Ascending aorta (tissue), 2 donors: ENCODE measurements around the gene MYH15. TPM values are rescaled to one million over a fixed set of nuclear protein-coding genes. Genes with fewer than 3 reads are reported as not detected.

Experiments
- DNase-seq, 2 donors: peaks; one replicate each; pipeline ENCODE4 v3.0.0-alpha.2; 2019; ENCODE audit warnings: low spot score in 2 of 2
- H3K27ac ChIP-seq, 2 donors: fragments of 200-600 bp; sonication (generic); one replicate each; pipeline ENCODE4 v1.5.1; 2016 to 2017; ENCODE audit warnings: mild to moderate bottlenecking in 1 of 2
- H3K27me3 ChIP-seq: fragments of 200-600 bp; sonication (generic); one replicate; pipeline ENCODE4 v1.5.1; 2017
- H3K36me3 ChIP-seq, 2 donors: fragments of 200-600 bp; sonication (generic); one replicate each; pipeline ENCODE4 v1.5.1; 2016
- H3K4me1 ChIP-seq, 2 donors: fragments of 200-600 bp; sonication (generic); one replicate each; pipeline ENCODE4 v1.5.1; 2016 to 2017; ENCODE audit warnings: mild to moderate bottlenecking in 1 of 2
- H3K4me3 ChIP-seq, 2 donors: fragments of 200-600 bp; sonication (generic); one replicate each; pipeline ENCODE4 v1.5.1; 2016 to 2017; ENCODE audit warnings: mild to moderate bottlenecking in 1 of 2
- H3K9me3 ChIP-seq, 2 donors: fragments of 200-600 bp; sonication (generic); one replicate each; pipeline ENCODE4 v1.5.1; 2016
- CTCF ChIP-seq, 3 experiments: fragments of 200-600 bp in 2 of 3; fragments of 450-650 bp in 1 of 3; sonication (generic) in 2 of 3; IDR thresholded peaks; one replicate each; pipeline ENCODE4 v1.5.1; 2016 to 2019; ENCODE audit warnings: antibody characterized with exemption in 3 of 3, mild to moderate bottlenecking in 1 of 3, moderate library complexity in 1 of 3
- intact Hi-C: fragments of 100-400 bp; cut with DNase I; formaldehyde crosslinking; loops from one replicate; pipeline ENCODE4 v1.15.1; 2023
- total RNA-seq: library from RNA; depleted of rRNA; stranded (reverse); fragments of >200 nt; gene quantifications from one replicate; pipeline ENCODE4 v1.1.0, GENCODE V29; 2016

MYH15 gene
- total RNA-seq, 1 donor from 2014 or later: not detected

- no peaks in the 10 kb centered on the region for H3K9me3 ChIP-seq
- H3K4me1 ChIP-seq: no peaks in the 10 kb centered on the region
- H3K36me3 ChIP-seq: no peaks in the 10 kb centered on the region
- no peak overlapping the region for H3K27ac ChIP-seq
- DNase-seq: no peak
- H3K27me3 ChIP-seq: no peaks in the 10 kb centered on the region
- no peak for TF ChIP-seq CTCF (IDR thresholded peaks at IDR 0.05)
- intact Hi-C loops: no loop called here
- H3K4me3 ChIP-seq: no peak overlapping the region
These were observed 94.1 kb downstream of the MYH15 start for GRCh38 chr3:108416111-108416869.

- intact Hi-C loops: no loop called here
- no peak overlapping the region for H3K4me3 ChIP-seq
- TF ChIP-seq CTCF (IDR thresholded peaks at IDR 0.05): no peak
- no peaks in the 10 kb centered on the region for H3K4me1 ChIP-seq
- no peaks in the 10 kb centered on the region for H3K36me3 ChIP-seq
- no peak overlapping the region for H3K27ac ChIP-seq
- DNase-seq: no peak
- no peaks in the 10 kb centered on the region for H3K9me3 ChIP-seq
- H3K27me3 ChIP-seq: no peaks in the 10 kb centered on the region
These were observed 94.7 kb downstream of the MYH15 start for GRCh38 chr3:108415661-108416060.

GRCh38 chr3:108414007-108414406, 96.4 kb downstream of the MYH15 start:
- no peak for TF ChIP-seq CTCF (IDR thresholded peaks at IDR 0.05)
- H3K27me3 ChIP-seq: no peaks in the 10 kb centered on the region
- H3K4me1 ChIP-seq: no peaks in the 10 kb centered on the region
- no peak overlapping the region for H3K27ac ChIP-seq
- DNase-seq: no peak
- intact Hi-C loops: no loop called here
- H3K36me3 ChIP-seq: no peaks in the 10 kb centered on the region
- no peaks in the 10 kb centered on the region for H3K9me3 ChIP-seq
- H3K4me3 ChIP-seq: no peak overlapping the region

- no peaks in the 10 kb centered on the region for H3K27me3 ChIP-seq
- H3K36me3 ChIP-seq: no peaks in the 10 kb centered on the region
- no peaks in the 10 kb centered on the region for H3K9me3 ChIP-seq
- H3K4me3 ChIP-seq: no peak overlapping the region
- DNase-seq: no peak
- no peaks in the 10 kb centered on the region for H3K4me1 ChIP-seq
- no peak for TF ChIP-seq CTCF (IDR thresholded peaks at IDR 0.05)
- intact Hi-C loops: no loop called here
- H3K27ac ChIP-seq: no peak overlapping the region
These were observed 98.2 kb downstream of the MYH15 start for GRCh38 chr3:108412121-108412750.

- intact Hi-C loops: no loop called here
- H3K4me3 ChIP-seq: no peak overlapping the region
- H3K27me3 ChIP-seq: no peaks in the 10 kb centered on the region
- no peaks in the 10 kb centered on the region for H3K36me3 ChIP-seq
- TF ChIP-seq CTCF (IDR thresholded peaks at IDR 0.05): no peak
- no peaks in the 10 kb centered on the region for H3K9me3 ChIP-seq
- no peak overlapping the region for H3K27ac ChIP-seq
- DNase-seq: no peak
- H3K4me1 ChIP-seq: no peaks in the 10 kb centered on the region
These were observed 99.8 kb downstream of the MYH15 start for GRCh38 chr3:108410531-108410984.
